Measurements from ENCODE around the gene IYD. TPM values are rescaled to one million over a fixed set of nuclear protein-coding genes. Genes with fewer than 3 reads are reported as not detected.
"Not testable (repeated sequence)": the region's sequence is repeated elsewhere in the genome, so short reads cannot be mapped to it uniquely, and the experiment has no call there.

Gene IYD
- total RNA-seq, 2 experiments from 2014 or later, result not detected

GRCh38 chr6:150448221-150448620 is 79.4 kb downstream of the IYD start:
- TF ChIP-seq CTCF (conservative IDR thresholded peaks at IDR 0.05; ENCODE audit: low read length), result no peak
- no peak for TF ChIP-seq EZH2phosphoT487 (IDR thresholded peaks at IDR 0.05; ENCODE audit: borderline replicate concordance, low read depth, low read length)
- ChIA-PET POLR2A (no interaction called here), CTCF (ENCODE audit: unreplicated experiment) (no interaction called here)
- Histone ChIP-seq H3K36me3 (ENCODE audit: insufficient read depth, low read length) (no peaks in the 10 kb centered on the region), H3K4me1 (ENCODE audit: insufficient read depth, low read length, poor library complexity, severe bottlenecking) (peaks cover 6% of the 10 kb centered on the region), H3K9me3 (ENCODE audit: low read length) (no peaks in the 10 kb centered on the region), H3K79me2 (ENCODE audit: insufficient read depth, low read depth, low read length) (no peaks in the 10 kb centered on the region), H3K4me2 (ENCODE audit: low read length) (no peak overlapping the region), H3K4me3 (ENCODE audit: low read depth, low read length, poor library complexity, severe bottlenecking) (no peak overlapping the region), H3K9me2 (ENCODE audit: insufficient read depth, low read length) (no peaks in the 10 kb centered on the region), H2AFZ (ENCODE audit: low read length) (no peak overlapping the region), H4K20me1 (ENCODE audit: insufficient read depth, low read length) (no peaks in the 10 kb centered on the region), H3K27ac (ENCODE audit: low read depth, low read length, poor library complexity, severe bottlenecking) (no peak overlapping the region)
- BruUV-seq (replicated peaks), result no TSS peak
- intact Hi-C loops (cut with micrococcal nuclease; ENCODE audit: unreplicated experiment), result no loop called here
- no peak for DNase-seq (ENCODE audit: low spot score)

- BruUV-seq (replicated peaks); H2AFZ ChIP-seq (ENCODE audit: low read length); H3K9me3 ChIP-seq (ENCODE audit: low read length); H4K20me1 ChIP-seq (ENCODE audit: insufficient read depth, low read length); H3K79me2 ChIP-seq (ENCODE audit: insufficient read depth, low read depth, low read length); H3K4me2 ChIP-seq (ENCODE audit: low read length); POLR2A ChIA-PET; CTCF ChIA-PET (ENCODE audit: unreplicated experiment); intact Hi-C loops (cut with micrococcal nuclease; ENCODE audit: unreplicated experiment); DNase-seq (ENCODE audit: low spot score); H3K4me1 ChIP-seq (ENCODE audit: insufficient read depth, low read length, poor library complexity, severe bottlenecking); H3K36me3 ChIP-seq (ENCODE audit: insufficient read depth, low read length); H3K27ac ChIP-seq (ENCODE audit: low read depth, low read length, poor library complexity, severe bottlenecking); H3K9me2 ChIP-seq (ENCODE audit: insufficient read depth, low read length); H3K4me3 ChIP-seq (ENCODE audit: low read depth, low read length, poor library complexity, severe bottlenecking): not testable (repeated sequence)
Observed at GRCh38 chr6:150449055-150449454, 80.2 kb downstream of the IYD start.

GRCh38 chr6:150450918-150451317 is 82.1 kb downstream of the IYD start:
- Histone ChIP-seq H3K36me3 (ENCODE audit: insufficient read depth, low read length) (no peaks in the 10 kb centered on the region), H3K9me2 (ENCODE audit: insufficient read depth, low read length) (no peaks in the 10 kb centered on the region), H3K4me1 (ENCODE audit: insufficient read depth, low read length, poor library complexity, severe bottlenecking) (peaks cover 6% of the 10 kb centered on the region), H3K4me3 (ENCODE audit: low read depth, low read length, poor library complexity, severe bottlenecking) (no peak overlapping the region), H3K4me2 (ENCODE audit: low read length) (no peak overlapping the region), H3K9me3 (ENCODE audit: low read length) (no peaks in the 10 kb centered on the region), H3K79me2 (ENCODE audit: insufficient read depth, low read depth, low read length) (no peaks in the 10 kb centered on the region), H2AFZ (ENCODE audit: low read length) (no peak overlapping the region), H4K20me1 (ENCODE audit: insufficient read depth, low read length) (no peaks in the 10 kb centered on the region), H3K27ac (ENCODE audit: low read depth, low read length, poor library complexity, severe bottlenecking) (no peak overlapping the region)
- CTCF ChIA-PET (ENCODE audit: unreplicated experiment), result no interaction called here
- TF ChIP-seq EZH2phosphoT487 (IDR thresholded peaks at IDR 0.05; ENCODE audit: borderline replicate concordance, low read depth, low read length), result no peak
- TF ChIP-seq CTCF (conservative IDR thresholded peaks at IDR 0.05; ENCODE audit: low read length), result no peak
- POLR2A ChIA-PET, result interaction anchor here (1.0 kb wide), 1 partner anchor 52 kb away, joined by 4 read pairs; no protein-coding TSS in a partner anchor
- no peak for DNase-seq (ENCODE audit: low spot score)
- BruUV-seq (replicated peaks), result no TSS peak
- intact Hi-C loops (cut with micrococcal nuclease; ENCODE audit: unreplicated experiment), result no loop called here

All from OCI-LY7 (cell line).